Ascending aorta (tissue), 2 donors: Measurements from ENCODE around the gene SOX13. TPM values are rescaled to one million over a fixed set of nuclear protein-coding genes. Genes with fewer than 3 reads are reported as not detected.

Source experiments
- DNase-seq, 2 donors: peaks; one replicate each; pipeline ENCODE4 v3.0.0-alpha.2; 2019; ENCODE audit warnings: low spot score in 2 of 2
- H3K27ac ChIP-seq, 2 donors: fragments of 200-600 bp; sonication (generic); one replicate each; pipeline ENCODE4 v1.5.1; 2016 to 2017; ENCODE audit warnings: mild to moderate bottlenecking in 1 of 2
- H3K27me3 ChIP-seq: fragments of 200-600 bp; sonication (generic); one replicate; pipeline ENCODE4 v1.5.1; 2017
- H3K36me3 ChIP-seq, 2 donors: fragments of 200-600 bp; sonication (generic); one replicate each; pipeline ENCODE4 v1.5.1; 2016
- H3K4me1 ChIP-seq, 2 donors: fragments of 200-600 bp; sonication (generic); one replicate each; pipeline ENCODE4 v1.5.1; 2016 to 2017; ENCODE audit warnings: mild to moderate bottlenecking in 1 of 2
- H3K4me3 ChIP-seq, 2 donors: fragments of 200-600 bp; sonication (generic); one replicate each; pipeline ENCODE4 v1.5.1; 2016 to 2017; ENCODE audit warnings: mild to moderate bottlenecking in 1 of 2
- H3K9me3 ChIP-seq, 2 donors: fragments of 200-600 bp; sonication (generic); one replicate each; pipeline ENCODE4 v1.5.1; 2016
- intact Hi-C: fragments of 100-400 bp; cut with DNase I; formaldehyde crosslinking; loops from one replicate; pipeline ENCODE4 v1.15.1; 2023
- total RNA-seq: library from RNA; depleted of rRNA; stranded (reverse); fragments of >200 nt; gene quantifications from one replicate; pipeline ENCODE4 v1.1.0, GENCODE V29; 2016
- TF ChIP-seq, protein P1 (sequence below), 3 experiments: fragments of 200-600 bp in 2 of 3; fragments of 450-650 bp in 1 of 3; sonication (generic) in 2 of 3; IDR thresholded peaks; one replicate each; pipeline ENCODE4 v1.5.1; 2016 to 2019; ENCODE audit warnings: antibody characterized with exemption in 3 of 3, mild to moderate bottlenecking in 1 of 3, moderate library complexity in 1 of 3

Gene SOX13
- total RNA-seq, 1 donor from 2014 or later = 70.1 TPM

DNA sequence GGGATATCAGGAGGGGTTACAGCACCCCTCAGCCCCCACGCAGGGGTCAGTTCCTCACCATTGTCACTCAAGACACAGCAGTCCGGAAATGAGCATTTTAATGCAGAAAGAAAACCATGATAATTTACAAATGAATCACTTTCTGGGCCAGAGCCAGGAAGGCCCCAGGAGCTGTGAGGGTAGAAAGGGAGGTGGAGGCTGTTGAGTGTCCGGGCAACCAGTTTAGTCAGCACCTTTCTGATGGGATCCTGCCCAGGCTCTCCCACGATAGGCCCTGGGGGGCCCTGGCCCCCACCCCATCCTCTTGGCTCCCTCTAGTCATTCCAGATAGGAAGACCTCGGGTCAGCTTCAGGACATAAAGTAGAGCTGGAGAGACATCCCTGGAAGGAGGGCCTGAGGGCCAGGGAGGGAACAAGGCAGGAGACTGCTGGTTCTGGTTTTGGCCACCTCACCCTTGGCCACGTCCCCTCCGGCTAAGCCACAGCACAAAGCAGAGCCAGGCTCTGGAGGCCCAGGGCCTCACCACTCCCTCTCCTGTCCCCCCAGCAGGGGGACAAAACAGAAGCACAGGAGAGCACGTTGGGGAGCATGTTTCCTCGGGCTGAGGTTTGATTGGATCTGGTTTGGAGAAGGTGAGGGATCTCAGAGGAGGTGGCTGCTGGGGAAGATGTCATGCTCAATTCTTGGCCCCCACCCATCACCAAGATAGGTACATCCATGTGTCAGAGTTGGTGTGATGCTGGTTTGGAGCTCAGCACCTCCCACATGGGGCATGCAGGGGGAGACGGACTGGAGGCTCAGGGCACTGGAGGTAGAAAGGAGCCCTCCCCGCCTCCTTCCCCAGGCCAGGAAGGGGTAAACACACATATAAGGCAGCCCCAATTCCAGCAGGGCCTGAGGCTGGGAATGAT is 58.3 kb downstream of the SOX13 start:
- intact Hi-C loops = no loop called here
- DNase-seq = no peak
- Histone ChIP-seq H3K4me3 (no peak overlapping the region), H3K4me1 (peaks cover 0 to 23% of the 10 kb centered on the region in 2 donors), H3K9me3 (no peaks in the 10 kb centered on the region), H3K36me3 (peaks cover 6 to 22% of the 10 kb centered on the region in 2 donors), H3K27ac (peak overlapping the region; percentile 4 to 53), H3K27me3 (no peaks in the 10 kb centered on the region)
- TF ChIP-seq, protein P1, sequence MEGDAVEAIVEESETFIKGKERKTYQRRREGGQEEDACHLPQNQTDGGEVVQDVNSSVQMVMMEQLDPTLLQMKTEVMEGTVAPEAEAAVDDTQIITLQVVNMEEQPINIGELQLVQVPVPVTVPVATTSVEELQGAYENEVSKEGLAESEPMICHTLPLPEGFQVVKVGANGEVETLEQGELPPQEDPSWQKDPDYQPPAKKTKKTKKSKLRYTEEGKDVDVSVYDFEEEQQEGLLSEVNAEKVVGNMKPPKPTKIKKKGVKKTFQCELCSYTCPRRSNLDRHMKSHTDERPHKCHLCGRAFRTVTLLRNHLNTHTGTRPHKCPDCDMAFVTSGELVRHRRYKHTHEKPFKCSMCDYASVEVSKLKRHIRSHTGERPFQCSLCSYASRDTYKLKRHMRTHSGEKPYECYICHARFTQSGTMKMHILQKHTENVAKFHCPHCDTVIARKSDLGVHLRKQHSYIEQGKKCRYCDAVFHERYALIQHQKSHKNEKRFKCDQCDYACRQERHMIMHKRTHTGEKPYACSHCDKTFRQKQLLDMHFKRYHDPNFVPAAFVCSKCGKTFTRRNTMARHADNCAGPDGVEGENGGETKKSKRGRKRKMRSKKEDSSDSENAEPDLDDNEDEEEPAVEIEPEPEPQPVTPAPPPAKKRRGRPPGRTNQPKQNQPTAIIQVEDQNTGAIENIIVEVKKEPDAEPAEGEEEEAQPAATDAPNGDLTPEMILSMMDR (IDR thresholded peaks at IDR 0.05) = no peak

DNA sequence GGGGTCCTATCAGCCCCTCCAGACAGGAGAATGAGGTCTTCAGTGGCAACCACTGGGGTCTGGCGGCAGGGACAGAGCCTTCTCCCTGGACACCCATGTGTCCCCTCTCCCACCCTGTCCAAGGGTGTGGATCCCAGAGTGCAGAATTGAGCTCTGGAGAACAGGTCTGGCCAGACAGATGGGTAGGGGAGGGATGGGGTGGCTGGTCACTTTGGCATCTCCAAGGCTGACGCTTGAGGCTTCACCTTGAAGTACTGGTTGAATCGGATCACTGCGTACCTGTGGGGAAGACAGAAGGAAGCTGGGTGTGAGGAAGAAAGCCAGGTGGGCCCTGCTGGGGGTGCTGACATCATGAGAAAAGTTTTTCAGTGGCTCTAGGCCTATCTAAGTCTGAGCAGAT is 59.1 kb downstream of the SOX13 start:
- Histone ChIP-seq H3K9me3 (no peaks in the 10 kb centered on the region), H3K4me1 (peaks cover 0 to 21% of the 10 kb centered on the region in 2 donors), H3K27ac (no peak overlapping the region), H3K36me3 (peaks cover 9 to 26% of the 10 kb centered on the region in 2 donors), H3K4me3 (no peak overlapping the region), H3K27me3 (no peaks in the 10 kb centered on the region)
- intact Hi-C loops = no loop called here
- DNase-seq = no peak
- TF ChIP-seq, protein P1 (IDR thresholded peaks at IDR 0.05) = no peak

- Histone ChIP-seq H3K27me3 (no peaks in the 10 kb centered on the region), H3K9me3 (no peaks in the 10 kb centered on the region), H3K36me3 (peaks cover 17 to 30% of the 10 kb centered on the region in 2 donors), H3K4me3 (no peak overlapping the region), H3K27ac (no peak overlapping the region), H3K4me1 (peaks cover 0 to 15% of the 10 kb centered on the region in 2 donors)
- no peak for DNase-seq
- TF ChIP-seq, protein P1 (IDR thresholded peaks at IDR 0.05) = no peak
- intact Hi-C loops = no loop called here
Measured at GRCh38 chr1:204132718-204133117, 59.8 kb downstream of the SOX13 start.

GRCh38 chr1:204134103-204134502 is 61.2 kb downstream of the SOX13 start:
- Histone ChIP-seq H3K36me3 (peaks cover 24 to 44% of the 10 kb centered on the region in 2 donors), H3K4me1 (peaks cover 0 to 10% of the 10 kb centered on the region in 2 donors), H3K27me3 (no peaks in the 10 kb centered on the region), H3K27ac (no peak overlapping the region), H3K9me3 (no peaks in the 10 kb centered on the region), H3K4me3 (no peak overlapping the region)
- TF ChIP-seq, protein P1 (IDR thresholded peaks at IDR 0.05) = no peak
- intact Hi-C loops = no loop called here
- DNase-seq = no peak

GRCh38 chr1:204136814-204137213 is 63.9 kb downstream of the SOX13 start:
- peaks cover 34 to 67% of the 10 kb centered on the region in 2 donors for H3K36me3 ChIP-seq
- TF ChIP-seq, protein P1 (IDR thresholded peaks at IDR 0.05) = no peak
- H3K27ac ChIP-seq = no peak overlapping the region
- H3K27me3 ChIP-seq = no peaks in the 10 kb centered on the region
- no peaks in the 10 kb centered on the region for H3K9me3 ChIP-seq
- no peaks in the 10 kb centered on the region for H3K4me1 ChIP-seq
- DNase-seq = no peak
- no peak overlapping the region for H3K4me3 ChIP-seq
- intact Hi-C loops = no loop called here
